Lung (tissue), 12 donors: ENCODE results near the gene C17orf113. TPM values are rescaled to one million over a fixed set of nuclear protein-coding genes. Genes with fewer than 3 reads are reported as not detected.

Experiments used
- ATAC-seq: fragments of 200-7000 bp; cut with Tn5 transposase; one replicate; pipeline ENCODE4 v1.9.1; 2020; ENCODE audit warnings: moderate number of reproducible peaks; ENCODE audit not compliant: insufficient read depth, low FRiP score
- DNase-seq, 3 donors: peaks; one replicate each; pipeline ENCODE4 v3.0.0-alpha.2; 2013 to 2017
- H3K27ac ChIP-seq, 2 donors: one replicate each; pipeline ENCODE4 v1.5.1; 2013; ENCODE audit warnings: mild to moderate bottlenecking in 2 of 2, moderate library complexity in 2 of 2, control low read depth in 1 of 2, inconsistent platforms in 1 of 2, low read depth in 1 of 2, low read length in 1 of 2
- H3K27me3 ChIP-seq, 3 donors: one replicate each; pipeline ENCODE4 v1.5.1; 2013; ENCODE audit warnings: low read length in 2 of 3; ENCODE audit not compliant: control insufficient read depth in 3 of 3, insufficient read depth in 3 of 3
- H3K36me3 ChIP-seq, 4 donors: one replicate each; pipeline ENCODE4 v1.5.1; 2013; ENCODE audit warnings: low read length in 4 of 4, mild to moderate bottlenecking in 1 of 4, moderate library complexity in 1 of 4; ENCODE audit not compliant: control insufficient read depth in 4 of 4, insufficient read depth in 4 of 4
- H3K4me1 ChIP-seq, 5 donors: one replicate each; pipeline ENCODE4 v1.5.1; 2013; ENCODE audit warnings: low read length in 5 of 5, mild to moderate bottlenecking in 2 of 5, moderate library complexity in 1 of 5; ENCODE audit not compliant: control insufficient read depth in 5 of 5, insufficient read depth in 5 of 5
- H3K4me3 ChIP-seq: one replicate; pipeline ENCODE4 v1.5.1; 2013; ENCODE audit warnings: mild to moderate bottlenecking, control low read depth, moderate library complexity
- H3K9ac ChIP-seq, 2 donors: one replicate each; pipeline ENCODE4 v1.5.1; 2013; ENCODE audit warnings: low read length in 2 of 2, control low read depth in 1 of 2; ENCODE audit not compliant: insufficient read depth in 1 of 2
- H3K9me3 ChIP-seq, 4 donors: one replicate each; pipeline ENCODE4 v1.5.1; 2013; ENCODE audit warnings: low read length in 3 of 4, mild to moderate bottlenecking in 1 of 4, moderate library complexity in 1 of 4; ENCODE audit not compliant: control insufficient read depth in 4 of 4, insufficient read depth in 3 of 4
- WGBS, 2 donors: extraction: QIAGEN DNeasy Blood & Tissue Kit; methylation state at CpG; one replicate each; pipeline ENCODE4 v1.1.7; 2013; 5-methylcytosine and 5-hydroxymethylcytosine counted together
- polyA plus RNA-seq, 2 donors: library from polyadenylated mRNA; stranded (reverse); fragments of 200-250 nt; gene quantifications; one replicate each; pipeline ENCODE4 v1.2.1, GENCODE V29; 2013
- total RNA-seq, 2 donors: library from RNA; depleted of rRNA in 1 of 2; stranded (reverse); fragments of >200 nt in 1 of 2; gene quantifications; one replicate each; pipeline ENCODE4 v1.2.1, GENCODE V29; 2014 to 2021
- TF ChIP-seq, protein P1 (sequence below): IDR thresholded peaks from 2 replicates; pipeline ENCODE4 v1.5.1; 2012; ENCODE audit warnings: mild to moderate bottlenecking; ENCODE audit errors: control extremely low read depth, extremely low read depth
- donor health status: control.
- donor health status: control.
- donor health status: Bipolar disorder and iron deficiency.
- donor health status: healthy.
- donor health status: DM: yes; HTN: yes; CAD: no.

Gene C17orf113
- total and polyA plus RNA-seq, 4 donors, result 0.38 to 3.6 (median 1.2) TPM

DNA sequence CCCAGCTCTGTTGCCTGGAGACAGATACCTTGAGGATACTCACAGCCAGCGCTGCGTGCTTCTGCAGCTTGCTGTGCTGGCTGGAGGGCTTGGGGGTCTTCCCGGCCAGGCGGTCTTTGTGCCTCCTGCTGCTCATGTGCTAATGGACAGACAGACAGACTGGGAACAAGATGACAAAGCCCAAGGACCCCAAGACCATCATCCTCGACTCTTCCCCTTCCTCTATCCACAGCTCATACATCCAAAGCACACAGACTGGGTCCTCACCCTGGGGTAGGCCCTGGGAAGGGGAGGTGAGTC, 22.9 kb downstream of the C17orf113 start:
- TF ChIP-seq, protein P1, sequence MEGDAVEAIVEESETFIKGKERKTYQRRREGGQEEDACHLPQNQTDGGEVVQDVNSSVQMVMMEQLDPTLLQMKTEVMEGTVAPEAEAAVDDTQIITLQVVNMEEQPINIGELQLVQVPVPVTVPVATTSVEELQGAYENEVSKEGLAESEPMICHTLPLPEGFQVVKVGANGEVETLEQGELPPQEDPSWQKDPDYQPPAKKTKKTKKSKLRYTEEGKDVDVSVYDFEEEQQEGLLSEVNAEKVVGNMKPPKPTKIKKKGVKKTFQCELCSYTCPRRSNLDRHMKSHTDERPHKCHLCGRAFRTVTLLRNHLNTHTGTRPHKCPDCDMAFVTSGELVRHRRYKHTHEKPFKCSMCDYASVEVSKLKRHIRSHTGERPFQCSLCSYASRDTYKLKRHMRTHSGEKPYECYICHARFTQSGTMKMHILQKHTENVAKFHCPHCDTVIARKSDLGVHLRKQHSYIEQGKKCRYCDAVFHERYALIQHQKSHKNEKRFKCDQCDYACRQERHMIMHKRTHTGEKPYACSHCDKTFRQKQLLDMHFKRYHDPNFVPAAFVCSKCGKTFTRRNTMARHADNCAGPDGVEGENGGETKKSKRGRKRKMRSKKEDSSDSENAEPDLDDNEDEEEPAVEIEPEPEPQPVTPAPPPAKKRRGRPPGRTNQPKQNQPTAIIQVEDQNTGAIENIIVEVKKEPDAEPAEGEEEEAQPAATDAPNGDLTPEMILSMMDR, result no peak
- no peak for DNase-seq

DNA sequence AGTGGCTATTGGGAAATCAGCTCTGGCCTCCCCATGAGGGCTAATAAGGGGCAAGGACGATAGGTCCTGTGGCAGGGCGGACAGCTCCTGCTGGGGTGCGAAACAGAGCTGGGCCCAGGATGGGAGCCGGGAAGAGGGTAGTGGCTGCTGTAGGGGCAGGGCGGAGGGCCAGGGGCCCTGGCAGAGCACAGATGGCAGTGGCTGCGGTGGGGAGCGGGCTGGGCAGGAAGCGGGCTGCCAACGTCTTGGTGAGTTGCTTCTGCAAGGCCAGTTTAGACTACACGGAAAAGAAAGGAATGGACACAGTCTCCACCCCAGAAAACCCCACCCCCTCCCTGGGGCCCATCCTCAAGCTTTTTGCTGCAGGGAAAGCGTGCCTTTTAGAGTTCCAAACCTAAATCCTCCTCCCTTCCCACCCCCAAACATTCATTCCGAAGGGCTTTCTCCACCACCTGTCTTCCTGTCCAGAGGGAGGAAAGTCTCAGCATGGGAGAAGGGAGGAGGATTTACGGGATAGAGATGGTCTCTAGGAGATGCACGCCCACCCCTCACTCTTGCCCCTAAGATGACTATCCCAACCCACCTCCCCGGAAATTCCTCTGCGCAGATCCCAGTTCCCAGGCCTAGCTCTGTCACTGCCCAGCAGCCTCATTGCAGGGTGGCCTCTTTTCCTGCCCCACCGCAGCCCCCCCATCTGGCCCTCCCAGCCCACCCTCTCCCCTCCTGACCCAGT, 23.4 kb downstream of the C17orf113 start:
- H3K27ac ChIP-seq, result no peak overlapping the region
- H3K9me3 ChIP-seq, result no peaks in the 10 kb centered on the region
- TF ChIP-seq, protein P1, result no peak
- DNase-seq (no peak), ATAC-seq (no peak)
- peaks cover 0 to 11% (median 0%) of the 10 kb centered on the region in 5 donors for H3K4me1 ChIP-seq
- WGBS, 2 donors, result 40 to 58% methylated on average over 17 of the region's 17 CpGs
- H3K27me3 ChIP-seq, result no peaks in the 10 kb centered on the region
- H3K36me3 ChIP-seq, result peaks cover 0 to 20% (median 16%) of the 10 kb centered on the region in 4 donors
- no peak overlapping the region for H3K9ac ChIP-seq
- no peak overlapping the region for H3K4me3 ChIP-seq

More for the DNA sequence above, 22.9 kb downstream of the C17orf113 start:
- 72 to 85% methylated on average over 5 of the region's 5 CpGs for WGBS, 2 donors
- Histone ChIP-seq H3K4me3 (no peak overlapping the region), H3K36me3 (peaks cover 0 to 17% (median 13%) of the 10 kb centered on the region in 4 donors), H3K9ac (no peak overlapping the region), H3K27me3 (no peaks in the 10 kb centered on the region), H3K4me1 (peaks cover 0 to 11% (median 0%) of the 10 kb centered on the region in 5 donors), H3K27ac (no peak overlapping the region), H3K9me3 (no peaks in the 10 kb centered on the region)
- no peak for ATAC-seq

DNA sequence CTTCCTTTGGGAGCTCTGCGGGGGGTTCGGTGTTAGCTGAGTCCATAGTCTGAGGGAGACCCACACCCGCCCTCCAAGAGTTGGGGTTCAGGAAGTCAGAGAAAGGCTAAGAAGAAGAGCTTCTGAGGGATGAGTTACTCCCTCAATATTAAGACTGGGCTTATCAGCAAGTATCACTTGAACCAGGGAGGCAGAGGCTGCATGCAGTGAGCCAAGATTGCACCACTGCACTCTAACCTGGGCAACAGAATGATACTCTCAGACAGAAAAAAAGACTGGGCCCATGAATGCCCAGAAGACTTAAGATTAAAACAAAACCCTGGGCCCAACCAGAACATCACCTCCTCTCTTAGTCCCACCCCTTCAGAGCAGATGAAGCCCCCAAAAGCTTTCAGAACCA, 24.5 kb downstream of the C17orf113 start:
- H3K9ac ChIP-seq, result no peak overlapping the region
- TF ChIP-seq, protein P1, result no peak
- DNase-seq (no peak), ATAC-seq (no peak)
- no peaks in the 10 kb centered on the region for H3K27me3 ChIP-seq
- H3K9me3 ChIP-seq, result no peaks in the 10 kb centered on the region
- peaks cover 0 to 12% (median 4%) of the 10 kb centered on the region in 5 donors for H3K4me1 ChIP-seq
- WGBS, 2 donors, result 93 to 98% methylated on average over 3 of the region's 3 CpGs
- H3K4me3 ChIP-seq, result no peak overlapping the region
- H3K27ac ChIP-seq, result no peak overlapping the region
- peaks cover 0 to 28% (median 16%) of the 10 kb centered on the region in 4 donors for H3K36me3 ChIP-seq
